ENCODE measurements around the gene MXI1.

DNA sequence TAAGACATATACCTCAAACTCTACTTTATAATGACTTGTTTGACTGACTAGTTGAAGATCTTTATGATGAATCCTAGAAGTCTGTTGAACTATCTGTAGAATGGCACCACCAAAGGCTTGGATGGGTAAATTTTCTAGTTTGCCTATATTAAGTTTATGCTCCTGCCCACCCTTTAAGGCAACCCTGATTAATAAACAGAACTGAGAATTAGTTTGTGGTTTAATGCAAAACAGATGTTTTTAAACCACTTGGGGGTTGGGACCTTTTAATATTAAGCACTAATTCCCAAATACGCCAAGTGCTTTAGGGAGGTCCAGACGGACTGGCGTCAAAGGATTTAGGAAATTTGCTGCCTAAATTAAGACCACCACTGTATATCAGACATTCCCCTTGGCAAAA is 76.9 kb downstream of the MXI1 start:
- TF ChIP-seq, protein P1, sequence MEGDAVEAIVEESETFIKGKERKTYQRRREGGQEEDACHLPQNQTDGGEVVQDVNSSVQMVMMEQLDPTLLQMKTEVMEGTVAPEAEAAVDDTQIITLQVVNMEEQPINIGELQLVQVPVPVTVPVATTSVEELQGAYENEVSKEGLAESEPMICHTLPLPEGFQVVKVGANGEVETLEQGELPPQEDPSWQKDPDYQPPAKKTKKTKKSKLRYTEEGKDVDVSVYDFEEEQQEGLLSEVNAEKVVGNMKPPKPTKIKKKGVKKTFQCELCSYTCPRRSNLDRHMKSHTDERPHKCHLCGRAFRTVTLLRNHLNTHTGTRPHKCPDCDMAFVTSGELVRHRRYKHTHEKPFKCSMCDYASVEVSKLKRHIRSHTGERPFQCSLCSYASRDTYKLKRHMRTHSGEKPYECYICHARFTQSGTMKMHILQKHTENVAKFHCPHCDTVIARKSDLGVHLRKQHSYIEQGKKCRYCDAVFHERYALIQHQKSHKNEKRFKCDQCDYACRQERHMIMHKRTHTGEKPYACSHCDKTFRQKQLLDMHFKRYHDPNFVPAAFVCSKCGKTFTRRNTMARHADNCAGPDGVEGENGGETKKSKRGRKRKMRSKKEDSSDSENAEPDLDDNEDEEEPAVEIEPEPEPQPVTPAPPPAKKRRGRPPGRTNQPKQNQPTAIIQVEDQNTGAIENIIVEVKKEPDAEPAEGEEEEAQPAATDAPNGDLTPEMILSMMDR (IDR thresholded peaks at IDR 0.05) = no peak
- no peak for TF ChIP-seq POLR2AphosphoS5 (IDR thresholded peaks at IDR 0.05; ENCODE audit: low read depth, low read length)
- TF ChIP-seq, protein P2, sequence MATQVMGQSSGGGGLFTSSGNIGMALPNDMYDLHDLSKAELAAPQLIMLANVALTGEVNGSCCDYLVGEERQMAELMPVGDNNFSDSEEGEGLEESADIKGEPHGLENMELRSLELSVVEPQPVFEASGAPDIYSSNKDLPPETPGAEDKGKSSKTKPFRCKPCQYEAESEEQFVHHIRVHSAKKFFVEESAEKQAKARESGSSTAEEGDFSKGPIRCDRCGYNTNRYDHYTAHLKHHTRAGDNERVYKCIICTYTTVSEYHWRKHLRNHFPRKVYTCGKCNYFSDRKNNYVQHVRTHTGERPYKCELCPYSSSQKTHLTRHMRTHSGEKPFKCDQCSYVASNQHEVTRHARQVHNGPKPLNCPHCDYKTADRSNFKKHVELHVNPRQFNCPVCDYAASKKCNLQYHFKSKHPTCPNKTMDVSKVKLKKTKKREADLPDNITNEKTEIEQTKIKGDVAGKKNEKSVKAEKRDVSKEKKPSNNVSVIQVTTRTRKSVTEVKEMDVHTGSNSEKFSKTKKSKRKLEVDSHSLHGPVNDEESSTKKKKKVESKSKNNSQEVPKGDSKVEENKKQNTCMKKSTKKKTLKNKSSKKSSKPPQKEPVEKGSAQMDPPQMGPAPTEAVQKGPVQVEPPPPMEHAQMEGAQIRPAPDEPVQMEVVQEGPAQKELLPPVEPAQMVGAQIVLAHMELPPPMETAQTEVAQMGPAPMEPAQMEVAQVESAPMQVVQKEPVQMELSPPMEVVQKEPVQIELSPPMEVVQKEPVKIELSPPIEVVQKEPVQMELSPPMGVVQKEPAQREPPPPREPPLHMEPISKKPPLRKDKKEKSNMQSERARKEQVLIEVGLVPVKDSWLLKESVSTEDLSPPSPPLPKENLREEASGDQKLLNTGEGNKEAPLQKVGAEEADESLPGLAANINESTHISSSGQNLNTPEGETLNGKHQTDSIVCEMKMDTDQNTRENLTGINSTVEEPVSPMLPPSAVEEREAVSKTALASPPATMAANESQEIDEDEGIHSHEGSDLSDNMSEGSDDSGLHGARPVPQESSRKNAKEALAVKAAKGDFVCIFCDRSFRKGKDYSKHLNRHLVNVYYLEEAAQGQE (IDR thresholded peaks at IDR 0.05; ENCODE audit: insufficient read depth in 1 of 2, low read depth in 2 of 2, low read length in 1 of 2) = no peak
